Neuronal stem cell (in vitro differentiated cells): ENCODE data around the gene AHRR.

Experiments
- DNase-seq: peaks from one replicate; pipeline ENCODE4 v3.0.0-alpha.2; 2013; ENCODE audit warnings: low spot score
- H2AFZ ChIP-seq: one replicate; pipeline ENCODE4 v1.6.1; 2013; ENCODE audit warnings: mild to moderate bottlenecking, low read length, inconsistent platforms
- H2AK5ac ChIP-seq: 2 replicates; pipeline ENCODE4 v1.6.1; 2013; ENCODE audit warnings: low read depth, mild to moderate bottlenecking, inconsistent platforms, low read length, moderate library complexity, mixed read lengths
- H2BK120ac ChIP-seq: 2 replicates; pipeline ENCODE4 v1.6.1; 2013; ENCODE audit warnings: low read depth, mild to moderate bottlenecking, inconsistent platforms, low read length, moderate library complexity, mixed read lengths
- H2BK12ac ChIP-seq: one replicate; pipeline ENCODE4 v1.6.1; 2013; ENCODE audit warnings: low read length, inconsistent platforms
- H2BK15ac ChIP-seq: 2 replicates; pipeline ENCODE4 v1.6.1; 2013; ENCODE audit warnings: mild to moderate bottlenecking, low read length, inconsistent platforms, mixed read lengths
- H2BK5ac ChIP-seq: one replicate; pipeline ENCODE4 v1.6.1; 2013; ENCODE audit warnings: inconsistent platforms, mild to moderate bottlenecking, low read length, moderate library complexity
- H3K14ac ChIP-seq: one replicate; pipeline ENCODE4 v1.6.1; 2013; ENCODE audit warnings: low read length, inconsistent platforms
- H3K18ac ChIP-seq: 2 replicates; pipeline ENCODE4 v1.6.1; 2013; ENCODE audit warnings: low read length, inconsistent platforms
- H3K23ac ChIP-seq: 2 replicates; pipeline ENCODE4 v1.6.1; 2013; ENCODE audit warnings: low read depth, mild to moderate bottlenecking, mixed read lengths, low read length, inconsistent platforms; ENCODE audit not compliant: poor library complexity
- H3K27ac ChIP-seq: replicated peaks from 3 replicates; pipeline ENCODE4 v1.5.1; 2013; ENCODE audit warnings: low read length, inconsistent platforms
- H3K27me3 ChIP-seq, 3 experiments: 2 replicates each; pipeline ENCODE4 v1.6.1; 2013; ENCODE audit warnings: low read length in 3 of 3, mild to moderate bottlenecking in 2 of 3, inconsistent platforms in 1 of 3, low read depth in 1 of 3, mixed read lengths in 1 of 3, moderate library complexity in 1 of 3; ENCODE audit not compliant: control insufficient read depth in 3 of 3, insufficient read depth in 3 of 3
- H3K36me3 ChIP-seq, 2 donors: replicated peaks in 1 of 2; 2 replicates each; pipeline ENCODE4 v1.6.1; 2013; ENCODE audit warnings: low read length in 2 of 2; ENCODE audit not compliant: control insufficient read depth in 2 of 2, insufficient read depth in 2 of 2
- H3K4ac ChIP-seq: 2 replicates; pipeline ENCODE4 v1.6.1; 2013; ENCODE audit warnings: inconsistent platforms, mild to moderate bottlenecking, low read length, moderate library complexity
- H3K4me1 ChIP-seq, 2 donors: 1 replicate in 1 of 2; 2 replicates in 1 of 2; pipeline ENCODE4 v1.6.1; 2013; ENCODE audit warnings: low read length in 2 of 2, low read depth in 1 of 2; ENCODE audit not compliant: control insufficient read depth in 2 of 2, insufficient read depth in 1 of 2
- H3K4me2 ChIP-seq: one replicate; pipeline ENCODE4 v1.6.1; 2013; ENCODE audit warnings: mild to moderate bottlenecking, low read length, inconsistent platforms; ENCODE audit not compliant: insufficient read depth, poor library complexity, severe bottlenecking
- H3K4me3 ChIP-seq, 2 donors: 2 replicates each; pipeline ENCODE4 v1.5.1; 2013; ENCODE audit warnings: low read length in 2 of 2, mild to moderate bottlenecking in 2 of 2, inconsistent platforms in 1 of 2, moderate library complexity in 1 of 2
- H3K79me1 ChIP-seq: one replicate; pipeline ENCODE4 v1.6.1; 2013; ENCODE audit warnings: low read depth, mild to moderate bottlenecking, inconsistent platforms, low read length, moderate library complexity
- H3K9ac ChIP-seq: one replicate; pipeline ENCODE4 v1.6.1; 2013; ENCODE audit warnings: mild to moderate bottlenecking, low read depth, low read length, inconsistent platforms; ENCODE audit not compliant: poor library complexity
- H3K9me3 ChIP-seq, 2 donors: replicated peaks in 1 of 2; 2 replicates each; pipeline versions ENCODE3 to v1.6.1; 2013; ENCODE audit warnings: low read length in 2 of 2, mild to moderate bottlenecking in 2 of 2, inconsistent platforms in 1 of 2, low read depth in 1 of 2, mixed read lengths in 1 of 2, moderate library complexity in 1 of 2; ENCODE audit not compliant: control insufficient read depth in 2 of 2, insufficient read depth in 1 of 2
- H4K8ac ChIP-seq: one replicate; pipeline ENCODE4 v1.6.1; 2013; ENCODE audit warnings: low read depth, mild to moderate bottlenecking, inconsistent platforms, low read length, moderate library complexity
- H4K91ac ChIP-seq: one replicate; pipeline ENCODE4 v1.6.1; 2013; ENCODE audit warnings: low read length, low read depth, mild to moderate bottlenecking, inconsistent platforms; ENCODE audit not compliant: poor library complexity
- WGBS, 2 donors: extraction: QIAGEN DNeasy Blood & Tissue Kit; methylation state at CpG; one replicate each; pipeline ENCODE4 v1.1.7; 2013; ENCODE audit warnings: missing lambda C conversion rate in 2 of 2, mixed read lengths in 1 of 2; ENCODE audit not compliant: insufficient read length in 2 of 2, insufficient replicate concordance in 1 of 2; ENCODE audit errors: extremely low coverage in 2 of 2; 5-methylcytosine and 5-hydroxymethylcytosine counted together

Gene AHRR

GRCh38 chr5:418162-419121 lies 96.9 kb downstream of the AHRR start:
- no peak overlapping the region for H3K18ac ChIP-seq
- H2BK15ac ChIP-seq: peak overlapping the region; percentile 73
- H3K4me3 ChIP-seq: no peak overlapping the region
- no peak overlapping the region for H2BK120ac ChIP-seq
- no peak overlapping the region for H4K91ac ChIP-seq
- peak overlapping the region; percentile 10 for H3K23ac ChIP-seq
- H3K27ac ChIP-seq: no peak overlapping the region
- H3K4ac ChIP-seq: no peak overlapping the region
- no peak overlapping the region for H2BK5ac ChIP-seq
- H3K79me1 ChIP-seq: no peaks in the 10 kb centered on the region
- H3K4me1 ChIP-seq: peaks cover 9 to 20% of the 10 kb centered on the region in 2 donors
- peak overlapping the region; percentile 4 for H2AFZ ChIP-seq
- H3K4me2 ChIP-seq: no peak overlapping the region
- H2AK5ac ChIP-seq: peak overlapping the region; percentile 23
- H3K9ac ChIP-seq: no peak overlapping the region
- H3K36me3 ChIP-seq: no peaks in the 10 kb centered on the region
- H3K27me3 ChIP-seq: no peaks in the 10 kb centered on the region
- no CpG with 5 or more reads among the region's 18 CpGs for WGBS, 2 donors
- H3K14ac ChIP-seq: peak overlapping the region; percentile 98
- no peak overlapping the region for H2BK12ac ChIP-seq
- no peak overlapping the region for H4K8ac ChIP-seq
- DNase-seq: no peak
- peaks cover 0 to 3% of the 10 kb centered on the region in 2 donors for H3K9me3 ChIP-seq

- Histone ChIP-seq H2BK120ac (no peak overlapping the region), H3K4me1 (peaks cover 11 to 15% of the 10 kb centered on the region in 2 donors), H3K27me3 (no peaks in the 10 kb centered on the region), H4K91ac (no peak overlapping the region), H3K9me3 (peaks cover 0 to 3% of the 10 kb centered on the region in 2 donors), H2AK5ac (peak overlapping the region; percentile 42), H4K8ac (no peak overlapping the region), H3K23ac (no peak overlapping the region), H2AFZ (no peak overlapping the region), H3K27ac (no peak overlapping the region), H3K14ac (no peak overlapping the region), H3K36me3 (no peaks in the 10 kb centered on the region), H3K79me1 (no peaks in the 10 kb centered on the region), H3K4me2 (no peak overlapping the region), H3K9ac (no peak overlapping the region), H3K4me3 (no peak overlapping the region), H2BK5ac (no peak overlapping the region), H2BK15ac (no peak overlapping the region), H3K18ac (no peak overlapping the region), H3K4ac (no peak overlapping the region), H2BK12ac (no peak overlapping the region)
- no CpG with 5 or more reads among the region's 12 CpGs for WGBS, 2 donors
- no peak for DNase-seq
These were observed 98.5 kb downstream of the AHRR start for GRCh38 chr5:419970-420369.

GRCh38 chr5:420632-421286 lies 99.2 kb downstream of the AHRR start:
- Histone ChIP-seq H2AFZ (no peak overlapping the region), H3K23ac (no peak overlapping the region), H3K4me1 (peaks cover 10 to 13% of the 10 kb centered on the region in 2 donors), H3K4ac (no peak overlapping the region), H3K9me3 (peaks cover 0 to 3% of the 10 kb centered on the region in 2 donors), H3K79me1 (no peaks in the 10 kb centered on the region), H4K91ac (peak overlapping the region; percentile 30), H3K18ac (peak overlapping the region; percentile 34), H3K4me3 (no peak overlapping the region), H2BK5ac (no peak overlapping the region), H3K27me3 (no peaks in the 10 kb centered on the region), H3K14ac (peak overlapping the region; percentile 44), H3K27ac (no peak overlapping the region), H4K8ac (no peak overlapping the region), H3K9ac (peak overlapping the region; percentile 31), H2BK120ac (no peak overlapping the region), H2BK15ac (peak overlapping the region; percentile 61), H2BK12ac (no peak overlapping the region), H2AK5ac (peak overlapping the region; percentile 60), H3K4me2 (no peak overlapping the region), H3K36me3 (no peaks in the 10 kb centered on the region)
- no peak for DNase-seq
- no CpG with 5 or more reads among the region's 52 CpGs for WGBS, 2 donors
